ENCODE data around the gene SLC30A2.

DNA sequence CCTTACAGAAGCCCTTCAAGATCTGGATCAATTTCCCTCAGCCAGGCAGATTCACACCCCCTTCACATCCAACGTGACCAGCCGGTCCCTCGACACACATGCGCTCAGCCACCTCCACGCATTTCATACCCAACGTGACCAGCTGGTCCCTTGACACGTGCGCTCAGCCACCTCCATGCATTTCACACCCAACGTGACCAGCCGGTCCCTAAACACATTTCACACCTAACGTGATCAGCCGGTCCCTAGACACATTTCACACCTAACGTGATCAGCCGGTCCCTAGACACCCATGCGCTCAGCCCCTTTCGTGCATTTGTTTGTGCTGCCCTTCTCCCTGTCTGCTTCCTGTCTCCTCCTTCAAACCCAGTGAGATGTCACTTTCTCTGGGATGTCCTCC lies 39.2 kb downstream of the SLC30A2 start:
- TF ChIP-seq EZH2phosphoT487 (IDR thresholded peaks at IDR 0.05; ENCODE audit: borderline replicate concordance, low read length), result no peak
- TF ChIP-seq, protein P1, sequence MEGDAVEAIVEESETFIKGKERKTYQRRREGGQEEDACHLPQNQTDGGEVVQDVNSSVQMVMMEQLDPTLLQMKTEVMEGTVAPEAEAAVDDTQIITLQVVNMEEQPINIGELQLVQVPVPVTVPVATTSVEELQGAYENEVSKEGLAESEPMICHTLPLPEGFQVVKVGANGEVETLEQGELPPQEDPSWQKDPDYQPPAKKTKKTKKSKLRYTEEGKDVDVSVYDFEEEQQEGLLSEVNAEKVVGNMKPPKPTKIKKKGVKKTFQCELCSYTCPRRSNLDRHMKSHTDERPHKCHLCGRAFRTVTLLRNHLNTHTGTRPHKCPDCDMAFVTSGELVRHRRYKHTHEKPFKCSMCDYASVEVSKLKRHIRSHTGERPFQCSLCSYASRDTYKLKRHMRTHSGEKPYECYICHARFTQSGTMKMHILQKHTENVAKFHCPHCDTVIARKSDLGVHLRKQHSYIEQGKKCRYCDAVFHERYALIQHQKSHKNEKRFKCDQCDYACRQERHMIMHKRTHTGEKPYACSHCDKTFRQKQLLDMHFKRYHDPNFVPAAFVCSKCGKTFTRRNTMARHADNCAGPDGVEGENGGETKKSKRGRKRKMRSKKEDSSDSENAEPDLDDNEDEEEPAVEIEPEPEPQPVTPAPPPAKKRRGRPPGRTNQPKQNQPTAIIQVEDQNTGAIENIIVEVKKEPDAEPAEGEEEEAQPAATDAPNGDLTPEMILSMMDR (conservative IDR thresholded peaks at IDR 0.05; ENCODE audit: low read depth, low read length), result no peak

Measured in PC-3 (cell line).